ENCODE results near the gene SRA1. TPM values are rescaled to one million over a fixed set of nuclear protein-coding genes. Genes with fewer than 3 reads are reported as not detected.

The SRA1 gene
- total RNA-seq, 1 experiment from 2014 or later = 37.8 TPM

DNA sequence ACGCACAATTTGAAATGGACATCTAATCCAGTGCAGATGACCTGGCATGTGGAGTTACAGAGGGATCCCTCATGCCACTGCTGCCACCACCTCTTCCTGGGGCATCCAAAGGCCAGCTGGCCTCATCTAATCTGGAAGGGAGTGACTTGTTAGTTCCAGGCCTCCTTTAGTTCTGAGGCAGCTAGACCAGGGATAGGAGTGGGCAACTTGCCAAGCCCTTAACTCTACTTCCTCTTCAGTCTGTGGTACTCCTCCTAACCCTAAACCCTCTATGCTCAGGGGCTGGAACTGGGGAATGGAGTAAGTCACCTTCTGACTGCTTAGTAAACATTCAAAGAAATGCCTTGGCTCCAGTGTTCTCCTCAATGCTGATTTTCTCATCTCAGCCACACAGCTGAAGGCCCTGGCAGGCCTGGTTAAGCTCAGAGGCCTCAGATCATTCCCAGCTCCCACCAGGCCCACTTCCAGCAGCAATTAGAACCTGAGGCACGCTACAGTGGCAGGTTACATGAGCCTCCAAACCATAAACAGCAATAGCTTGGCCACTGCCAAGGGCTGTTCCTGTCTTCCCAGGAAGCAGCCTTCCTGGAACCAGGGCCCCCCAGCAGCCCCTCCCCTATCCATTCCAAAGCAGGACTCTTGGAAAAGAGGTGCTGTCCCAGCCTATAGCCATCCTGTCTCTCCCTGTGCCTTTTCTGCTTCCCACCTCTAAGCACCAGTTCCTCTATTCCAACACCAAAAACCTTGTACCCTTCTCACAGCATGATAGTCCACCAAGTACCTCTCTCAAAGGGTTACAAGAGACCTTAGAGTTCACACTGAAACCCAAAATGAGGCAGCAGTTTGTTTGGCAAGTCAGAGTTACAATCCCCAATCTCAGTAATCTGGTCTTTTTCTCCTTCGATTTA lies 7.8 kb downstream of the SRA1 start:
- H3K4me3 Mint-ChIP-seq = peak overlapping the region; percentile 46; the same call in 1 of the 2 replicates
- peaks cover 26% of the 10 kb centered on the region for H3K4me1 Mint-ChIP-seq
- ChIA-PET POLR2A (interaction anchor here (1.5 to 3.8 kb wide), 5 partner anchors 9 to 148 kb away, joined by 3 to 47 read pairs (median 29); partner anchors contain the start of genes ANKHD1, APBB3, HARS1 and HARS2), CTCF (interaction anchor here (1.0 to 3.3 kb wide), 6 partner anchors 27 to 191 kb away, joined by 3 to 20 read pairs (median 10); partner anchors contain the start of genes HARS1, HARS2 and TMCO6)
- H3K27ac Mint-ChIP-seq = peak overlapping the region; percentile 97; the same call in 1 of the 2 replicates
- H3K27me3 Mint-ChIP-seq (ENCODE audit: low read depth) = no peaks in the 10 kb centered on the region
- H3K36me3 Mint-ChIP-seq = peaks cover 41% of the 10 kb centered on the region
- no peak for ATAC-seq
- no peak for DNase-seq (ENCODE audit: low spot score)
- TF ChIP-seq OVOL2 (CRISPR knock-in tag; IDR thresholded peaks at IDR 0.05; ENCODE audit: borderline replicate concordance) = no peak
- H3K9me3 Mint-ChIP-seq = no peaks in the 10 kb centered on the region

DNA sequence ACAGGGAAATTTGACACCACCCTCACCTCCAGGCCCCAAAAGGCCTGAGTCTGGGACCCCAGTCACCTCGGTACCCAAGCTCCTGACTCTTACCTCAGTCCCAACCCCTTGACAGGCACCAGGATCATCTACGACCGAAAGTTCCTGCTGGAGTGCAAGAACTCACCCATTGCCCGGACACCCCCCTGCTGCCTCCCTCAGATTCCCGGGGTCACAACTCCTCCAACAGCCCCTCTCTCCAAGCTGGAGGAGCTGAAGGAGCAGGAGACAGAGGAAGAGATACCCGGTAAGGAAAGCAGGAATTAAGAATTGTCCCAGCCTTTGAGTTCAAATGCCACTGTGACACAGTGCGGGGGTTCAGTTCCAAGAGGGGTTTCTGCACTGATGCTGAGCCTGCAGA lies 8.5 kb downstream of the SRA1 start:
- no peak for ATAC-seq
- H3K4me3 Mint-ChIP-seq = peak overlapping the region; percentile 77
- no peak for DNase-seq (ENCODE audit: low spot score)
- TF ChIP-seq PRRX2 (CRISPR knock-in tag; IDR thresholded peaks at IDR 0.05) (no peak), SOX15 (CRISPR knock-in tag; IDR thresholded peaks at IDR 0.05) (no peak), ZNF232 (CRISPR knock-in tag; IDR thresholded peaks at IDR 0.05) (no peak)
- H3K36me3 Mint-ChIP-seq = peaks cover 43% of the 10 kb centered on the region
- ChIA-PET CTCF (interaction anchor here (0.6 to 3.3 kb wide), 13 partner anchors 15 to 304 kb away, joined by 3 to 28 read pairs (median 10); partner anchors contain the start of genes APBB3, HARS1, HARS2 and HBEGF), POLR2A (interaction anchor here (1.1 to 3.8 kb wide), 6 partner anchors 10 to 151 kb away, joined by 3 to 47 read pairs (median 24); partner anchors contain the start of genes ANKHD1, APBB3, HARS1 and HARS2)
- peaks cover 25% of the 10 kb centered on the region for H3K4me1 Mint-ChIP-seq
- no peaks in the 10 kb centered on the region for H3K9me3 Mint-ChIP-seq
- H3K27ac Mint-ChIP-seq = peak overlapping the region; percentile 97
- H3K27me3 Mint-ChIP-seq (ENCODE audit: low read depth) = no peaks in the 10 kb centered on the region

DNA sequence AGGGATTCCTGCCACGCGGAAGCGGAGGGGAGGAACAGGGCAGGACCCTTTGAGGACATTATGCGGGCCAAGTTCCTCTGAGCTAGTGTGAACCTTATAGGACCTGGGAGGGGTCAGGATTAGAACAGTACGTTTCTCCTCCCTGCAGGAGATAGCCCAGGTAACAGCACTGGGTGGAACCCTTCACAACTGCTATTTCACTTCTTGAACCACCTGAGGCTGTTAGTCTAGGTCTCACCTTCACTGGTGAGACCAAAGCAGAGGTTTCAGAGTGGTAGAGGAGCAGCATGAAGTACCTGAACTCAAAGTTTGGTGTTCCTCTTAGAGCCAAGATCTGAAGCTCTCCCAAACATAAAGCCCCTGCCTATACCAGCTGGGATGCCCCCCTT lies 9.0 kb downstream of the SRA1 start:
- Mint-ChIP-seq H3K9me3 (no peaks in the 10 kb centered on the region), H3K36me3 (peaks cover 41% of the 10 kb centered on the region), H3K4me3 (peak overlapping the region; percentile 77), H3K27me3 (ENCODE audit: low read depth) (no peaks in the 10 kb centered on the region), H3K27ac (peak overlapping the region; percentile 97), H3K4me1 (peaks cover 25% of the 10 kb centered on the region)
- POLR2A ChIA-PET = interaction anchor here (0.5 to 3.8 kb wide), 8 partner anchors 10 to 152 kb away, joined by 3 to 47 read pairs (median 14); partner anchors contain the start of genes ANKHD1, APBB3, HARS1 and HARS2
- TF ChIP-seq, protein P1, sequence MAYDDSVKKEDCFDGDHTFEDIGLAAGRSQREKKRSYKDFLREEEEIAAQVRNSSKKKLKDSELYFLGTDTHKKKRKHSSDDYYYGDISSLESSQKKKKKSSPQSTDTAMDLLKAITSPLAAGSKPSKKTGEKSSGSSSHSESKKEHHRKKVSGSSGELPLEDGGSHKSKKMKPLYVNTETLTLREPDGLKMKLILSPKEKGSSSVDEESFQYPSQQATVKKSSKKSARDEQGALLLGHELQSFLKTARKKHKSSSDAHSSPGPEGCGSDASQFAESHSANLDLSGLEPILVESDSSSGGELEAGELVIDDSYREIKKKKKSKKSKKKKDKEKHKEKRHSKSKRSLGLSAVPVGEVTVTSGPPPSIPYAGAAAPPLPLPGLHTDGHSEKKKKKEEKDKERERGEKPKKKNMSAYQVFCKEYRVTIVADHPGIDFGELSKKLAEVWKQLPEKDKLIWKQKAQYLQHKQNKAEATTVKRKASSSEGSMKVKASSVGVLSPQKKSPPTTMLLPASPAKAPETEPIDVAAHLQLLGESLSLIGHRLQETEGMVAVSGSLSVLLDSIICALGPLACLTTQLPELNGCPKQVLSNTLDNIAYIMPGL (CRISPR knock-in tag; IDR thresholded peaks at IDR 0.05) = no peak
- TF ChIP-seq NFATC4 (CRISPR knock-in tag; IDR thresholded peaks at IDR 0.05) (peak; percentile 76; the same call in 1 of the 2 replicates), ZNF416 (CRISPR knock-in tag; IDR thresholded peaks at IDR 0.05) (no peak)
- CTCF ChIA-PET = interaction anchor here (0.6 to 3.3 kb wide), 16 partner anchors 9 to 342 kb away, joined by 3 to 28 read pairs (median 9); partner anchors contain the start of genes APBB3, HARS1, HARS2 and HBEGF
- ATAC-seq = peak; percentile 12; the same call in 1 of the 2 replicates
- DNase-seq (ENCODE audit: low spot score) = no peak

DNA sequence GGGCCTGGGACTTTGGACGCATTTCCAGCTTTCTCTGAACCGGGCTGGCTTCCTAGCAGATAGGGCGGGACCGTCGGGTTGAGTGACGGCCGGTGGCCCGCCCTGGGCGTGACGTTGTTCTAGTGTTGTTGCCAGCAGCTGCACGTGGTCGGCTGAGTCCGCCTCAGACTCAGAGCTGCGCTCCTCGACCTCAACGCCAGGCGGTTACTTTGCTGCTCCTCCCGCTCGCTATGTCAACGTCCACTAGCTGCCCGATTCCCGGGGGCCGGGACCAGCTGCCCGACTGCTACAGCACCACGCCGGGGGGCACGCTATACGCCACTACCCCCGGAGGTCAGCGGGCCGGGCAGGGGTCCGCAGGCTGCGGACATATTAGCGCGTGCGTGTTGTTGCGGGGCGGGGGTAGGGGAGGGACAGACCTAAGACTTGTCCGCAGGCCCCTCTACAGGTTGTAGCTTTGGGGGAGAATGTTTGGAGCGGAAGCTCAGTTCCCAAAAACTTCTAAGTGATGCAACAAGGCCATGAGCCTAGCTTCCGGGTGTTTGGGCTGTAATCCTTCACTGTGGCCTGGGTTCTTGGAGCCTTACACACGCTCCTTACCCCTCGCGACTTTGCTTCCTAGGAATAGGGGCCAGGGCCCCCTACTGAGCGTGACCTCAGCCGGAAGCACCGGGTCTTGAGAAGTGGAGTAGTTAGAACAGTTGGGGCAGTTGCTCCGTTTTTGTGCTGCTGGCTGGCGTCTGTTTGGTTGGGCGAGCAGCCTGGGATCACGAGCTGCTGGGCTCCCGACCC lies 9.6 kb downstream of the SRA1 start, which contains the start of gene EIF4EBP3:
TSS of gene EIF4EBP3 (plus strand) at position 155 of the 792 bp plus-strand sequence. CDS start at position 231, 76 bp downstream.
- Mint-ChIP-seq H3K4me1 (peaks cover 25% of the 10 kb centered on the region), H3K36me3 (peaks cover 38% of the 10 kb centered on the region), H3K4me3 (peak within 1 kb of the TSS; percentile 77), H3K27me3 (ENCODE audit: low read depth) (no peaks in the 10 kb centered on the region), H3K9me3 (no peaks in the 10 kb centered on the region), H3K27ac (peak within 1 kb of the TSS; percentile 97)
- CTCF ChIA-PET = interaction anchor here (0.7 to 3.3 kb wide), 27 partner anchors 8 to 402 kb away, joined by 3 to 28 read pairs (median 6); partner anchors contain the start of genes ANKHD1, APBB3, HARS1 and HARS2
- POLR2A ChIA-PET = interaction anchor here (0.5 to 3.8 kb wide), 17 partner anchors 8 to 201 kb away, joined by 3 to 47 read pairs (median 4); partner anchors contain the start of genes ANKHD1, APBB3, HARS1 and HARS2
- ATAC-seq (peak; percentile 95), DNase-seq (ENCODE audit: low spot score) (peak; percentile 98)
- TF ChIP-seq, protein P2, sequence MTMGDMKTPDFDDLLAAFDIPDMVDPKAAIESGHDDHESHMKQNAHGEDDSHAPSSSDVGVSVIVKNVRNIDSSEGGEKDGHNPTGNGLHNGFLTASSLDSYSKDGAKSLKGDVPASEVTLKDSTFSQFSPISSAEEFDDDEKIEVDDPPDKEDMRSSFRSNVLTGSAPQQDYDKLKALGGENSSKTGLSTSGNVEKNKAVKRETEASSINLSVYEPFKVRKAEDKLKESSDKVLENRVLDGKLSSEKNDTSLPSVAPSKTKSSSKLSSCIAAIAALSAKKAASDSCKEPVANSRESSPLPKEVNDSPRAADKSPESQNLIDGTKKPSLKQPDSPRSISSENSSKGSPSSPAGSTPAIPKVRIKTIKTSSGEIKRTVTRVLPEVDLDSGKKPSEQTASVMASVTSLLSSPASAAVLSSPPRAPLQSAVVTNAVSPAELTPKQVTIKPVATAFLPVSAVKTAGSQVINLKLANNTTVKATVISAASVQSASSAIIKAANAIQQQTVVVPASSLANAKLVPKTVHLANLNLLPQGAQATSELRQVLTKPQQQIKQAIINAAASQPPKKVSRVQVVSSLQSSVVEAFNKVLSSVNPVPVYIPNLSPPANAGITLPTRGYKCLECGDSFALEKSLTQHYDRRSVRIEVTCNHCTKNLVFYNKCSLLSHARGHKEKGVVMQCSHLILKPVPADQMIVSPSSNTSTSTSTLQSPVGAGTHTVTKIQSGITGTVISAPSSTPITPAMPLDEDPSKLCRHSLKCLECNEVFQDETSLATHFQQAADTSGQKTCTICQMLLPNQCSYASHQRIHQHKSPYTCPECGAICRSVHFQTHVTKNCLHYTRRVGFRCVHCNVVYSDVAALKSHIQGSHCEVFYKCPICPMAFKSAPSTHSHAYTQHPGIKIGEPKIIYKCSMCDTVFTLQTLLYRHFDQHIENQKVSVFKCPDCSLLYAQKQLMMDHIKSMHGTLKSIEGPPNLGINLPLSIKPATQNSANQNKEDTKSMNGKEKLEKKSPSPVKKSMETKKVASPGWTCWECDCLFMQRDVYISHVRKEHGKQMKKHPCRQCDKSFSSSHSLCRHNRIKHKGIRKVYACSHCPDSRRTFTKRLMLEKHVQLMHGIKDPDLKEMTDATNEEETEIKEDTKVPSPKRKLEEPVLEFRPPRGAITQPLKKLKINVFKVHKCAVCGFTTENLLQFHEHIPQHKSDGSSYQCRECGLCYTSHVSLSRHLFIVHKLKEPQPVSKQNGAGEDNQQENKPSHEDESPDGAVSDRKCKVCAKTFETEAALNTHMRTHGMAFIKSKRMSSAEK (CRISPR knock-in tag; IDR thresholded peaks at IDR 0.05; ENCODE audit: borderline replicate concordance) = no peak
- no peak for TF ChIP-seq KAT7 (CRISPR knock-in tag; IDR thresholded peaks at IDR 0.05; ENCODE audit: borderline replicate concordance)
- TF ChIP-seq, protein P3, sequence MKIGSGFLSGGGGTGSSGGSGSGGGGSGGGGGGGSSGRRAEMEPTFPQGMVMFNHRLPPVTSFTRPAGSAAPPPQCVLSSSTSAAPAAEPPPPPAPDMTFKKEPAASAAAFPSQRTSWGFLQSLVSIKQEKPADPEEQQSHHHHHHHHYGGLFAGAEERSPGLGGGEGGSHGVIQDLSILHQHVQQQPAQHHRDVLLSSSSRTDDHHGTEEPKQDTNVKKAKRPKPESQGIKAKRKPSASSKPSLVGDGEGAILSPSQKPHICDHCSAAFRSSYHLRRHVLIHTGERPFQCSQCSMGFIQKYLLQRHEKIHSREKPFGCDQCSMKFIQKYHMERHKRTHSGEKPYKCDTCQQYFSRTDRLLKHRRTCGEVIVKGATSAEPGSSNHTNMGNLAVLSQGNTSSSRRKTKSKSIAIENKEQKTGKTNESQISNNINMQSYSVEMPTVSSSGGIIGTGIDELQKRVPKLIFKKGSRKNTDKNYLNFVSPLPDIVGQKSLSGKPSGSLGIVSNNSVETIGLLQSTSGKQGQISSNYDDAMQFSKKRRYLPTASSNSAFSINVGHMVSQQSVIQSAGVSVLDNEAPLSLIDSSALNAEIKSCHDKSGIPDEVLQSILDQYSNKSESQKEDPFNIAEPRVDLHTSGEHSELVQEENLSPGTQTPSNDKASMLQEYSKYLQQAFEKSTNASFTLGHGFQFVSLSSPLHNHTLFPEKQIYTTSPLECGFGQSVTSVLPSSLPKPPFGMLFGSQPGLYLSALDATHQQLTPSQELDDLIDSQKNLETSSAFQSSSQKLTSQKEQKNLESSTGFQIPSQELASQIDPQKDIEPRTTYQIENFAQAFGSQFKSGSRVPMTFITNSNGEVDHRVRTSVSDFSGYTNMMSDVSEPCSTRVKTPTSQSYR (CRISPR knock-in tag; IDR thresholded peaks at IDR 0.05) = no peak
- TF ChIP-seq, protein P4, sequence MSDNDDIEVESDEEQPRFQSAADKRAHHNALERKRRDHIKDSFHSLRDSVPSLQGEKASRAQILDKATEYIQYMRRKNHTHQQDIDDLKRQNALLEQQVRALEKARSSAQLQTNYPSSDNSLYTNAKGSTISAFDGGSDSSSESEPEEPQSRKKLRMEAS (CRISPR knock-in tag; IDR thresholded peaks at IDR 0.05) = peak; percentile 98
- TF ChIP-seq NR3C1 (CRISPR knock-in tag; conservative IDR thresholded peaks at IDR 0.05; ENCODE audit: low read depth) = no peak
- TF ChIP-seq ZNF396 (CRISPR knock-in tag; IDR thresholded peaks at IDR 0.05; ENCODE audit: borderline replicate concordance) = no peak
- no peak for TF ChIP-seq ETV6 (CRISPR knock-in tag; IDR thresholded peaks at IDR 0.05)
- TF ChIP-seq ZNF232 (CRISPR knock-in tag; IDR thresholded peaks at IDR 0.05) = peak; percentile 78; the same call in 1 of the 2 replicates
